ENCODE results near the gene CLTRN.

Gene CLTRN

DNA sequence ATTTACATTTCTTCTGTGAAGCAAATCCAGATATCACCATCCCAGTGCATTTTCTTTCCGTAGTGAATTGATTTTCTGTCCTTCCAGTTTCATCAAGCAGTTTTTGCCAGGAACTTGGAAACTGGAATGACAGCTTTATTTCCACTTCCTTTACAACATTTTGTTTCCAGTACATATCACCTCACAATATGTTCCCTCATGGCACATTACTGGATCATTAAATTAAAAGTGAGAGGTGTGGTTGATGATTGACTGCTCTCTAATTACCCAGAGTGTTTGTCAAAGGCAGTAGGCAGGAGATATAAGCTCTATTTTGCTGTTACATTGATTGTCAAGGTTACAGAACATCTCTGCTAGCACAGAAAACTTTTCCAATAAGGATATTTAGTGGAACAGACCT, 41.6 kb downstream of the CLTRN start:
- no peak for FAIRE-seq
- TF ChIP-seq POLR2A (IDR thresholded peaks at IDR 0.05; ENCODE audit: low read depth, low read length): no peak
- DNase-seq (ENCODE audit: insufficient read length, low spot score): no peak

GRCh38 chrX:15619053-15619755, 45.4 kb downstream of the CLTRN start:
- DNase-seq (ENCODE audit: insufficient read length, low spot score) (no peak), FAIRE-seq (no peak)
- TF ChIP-seq POLR2A (IDR thresholded peaks at IDR 0.05; ENCODE audit: low read depth, low read length): no peak

DNA sequence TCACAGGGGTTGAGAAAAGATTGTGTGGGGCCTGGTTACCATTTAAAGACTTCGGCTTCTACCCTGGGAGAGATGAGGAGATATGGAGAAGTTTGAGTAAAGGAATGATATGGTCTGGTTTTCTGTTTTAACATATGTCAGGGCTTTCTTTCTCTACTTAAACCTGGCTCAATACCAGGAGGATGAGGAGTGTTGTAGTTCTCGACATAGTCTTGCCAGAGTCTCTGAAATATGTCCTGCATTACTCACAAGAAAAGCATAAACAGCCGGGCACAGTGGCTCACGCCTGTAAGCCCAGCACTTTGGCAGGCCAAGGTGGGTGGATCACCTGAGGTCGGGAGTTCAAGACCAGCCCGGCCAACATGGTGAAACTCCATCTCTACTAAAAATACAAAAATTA, 47.5 kb downstream of the CLTRN start:
- no peak for DNase-seq (ENCODE audit: insufficient read length, low spot score)
- no peak for FAIRE-seq
- no peak for TF ChIP-seq POLR2A (IDR thresholded peaks at IDR 0.05; ENCODE audit: low read depth, low read length)

- no peak for FAIRE-seq
- DNase-seq (ENCODE audit: insufficient read length, low spot score): no peak
- no peak for TF ChIP-seq POLR2A (IDR thresholded peaks at IDR 0.05; ENCODE audit: low read depth, low read length)
Observed at GRCh38 chrX:15616531-15616930, 48.1 kb downstream of the CLTRN start.

- FAIRE-seq: no peak
- no peak for TF ChIP-seq POLR2A (IDR thresholded peaks at IDR 0.05; ENCODE audit: low read depth, low read length)
Observed at GRCh38 chrX:15607067-15607466, 57.5 kb downstream of the CLTRN start.

DNA sequence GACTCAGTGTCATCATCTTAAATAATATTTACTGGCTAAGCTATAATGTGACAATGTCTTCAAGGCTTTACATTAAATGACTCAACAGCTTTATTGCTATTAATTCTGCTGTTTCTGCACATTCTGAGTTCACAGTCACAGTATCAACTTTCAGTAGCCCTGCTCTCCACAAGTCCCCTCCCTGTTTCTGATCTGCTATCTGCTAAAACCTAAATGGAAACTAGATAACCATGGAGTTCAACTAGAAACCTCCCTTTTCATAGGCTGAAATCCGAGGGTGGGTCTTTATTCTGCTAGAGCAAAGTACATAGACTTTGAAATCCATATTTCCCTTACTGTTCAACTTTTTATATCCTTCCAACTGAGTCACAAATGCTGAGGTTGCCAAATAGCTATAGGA, 58.5 kb downstream of the CLTRN start:
- FAIRE-seq: no peak
- TF ChIP-seq POLR2A (IDR thresholded peaks at IDR 0.05; ENCODE audit: low read depth, low read length): no peak
- DNase-seq (ENCODE audit: insufficient read length, low spot score): no peak

More at GRCh38 chrX:15607067-15607466, 57.5 kb downstream of the CLTRN start:
- DNase-seq (ENCODE audit: insufficient read length, low spot score): no peak

GRCh38 chrX:15605226-15605625, 59.4 kb downstream of the CLTRN start:
- FAIRE-seq (no peak), DNase-seq (ENCODE audit: insufficient read length, low spot score) (no peak)
- TF ChIP-seq POLR2A (IDR thresholded peaks at IDR 0.05; ENCODE audit: low read depth, low read length): no peak

GRCh38 chrX:15602761-15603160, 61.8 kb downstream of the CLTRN start:
- no peak for FAIRE-seq
- no peak for DNase-seq (ENCODE audit: insufficient read length, low spot score)

GRCh38 chrX:15601932-15602331, 62.7 kb downstream of the CLTRN start:
- no peak for DNase-seq (ENCODE audit: insufficient read length, low spot score)

More at GRCh38 chrX:15602761-15603160, 61.8 kb downstream of the CLTRN start:
- no peak for TF ChIP-seq POLR2A (IDR thresholded peaks at IDR 0.05; ENCODE audit: low read depth, low read length)

DNA sequence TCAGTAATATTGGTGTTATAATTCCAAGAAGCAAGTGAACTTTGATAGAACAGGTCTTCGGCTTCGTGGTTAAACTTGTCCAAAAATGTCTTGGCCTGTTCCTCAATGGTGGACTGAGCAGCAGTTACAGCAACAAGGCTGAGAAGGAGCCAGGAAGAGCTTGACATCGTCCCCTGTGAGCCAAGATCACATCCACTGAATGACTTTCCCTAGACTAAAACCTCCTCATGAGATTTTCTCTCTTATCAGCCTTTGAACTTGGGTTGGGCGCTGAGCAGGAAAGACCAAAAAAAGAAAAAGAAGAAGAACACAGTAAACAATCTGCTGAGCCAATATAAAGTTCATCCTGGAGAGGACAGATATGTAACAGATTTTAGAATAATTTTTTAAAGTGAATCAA, 63.9 kb downstream of the CLTRN start, which contains the start of gene ACE2:
TSS of gene ACE2 (minus strand) at position 216 of the 400 bp plus-strand sequence. CDS start at position 167, 49 bp downstream.
- no peak for TF ChIP-seq POLR2A (IDR thresholded peaks at IDR 0.05; ENCODE audit: low read depth, low read length)
- DNase-seq (ENCODE audit: insufficient read length, low spot score) (no peak), FAIRE-seq (no peak)

More at GRCh38 chrX:15601932-15602331, 62.7 kb downstream of the CLTRN start:
- FAIRE-seq: no peak
- TF ChIP-seq POLR2A (IDR thresholded peaks at IDR 0.05; ENCODE audit: low read depth, low read length): no peak

GRCh38 chrX:15600049-15600448, 64.6 kb downstream of the CLTRN start:
- FAIRE-seq (no peak), DNase-seq (ENCODE audit: insufficient read length, low spot score) (no peak)
- TF ChIP-seq POLR2A (IDR thresholded peaks at IDR 0.05; ENCODE audit: low read depth, low read length): no peak

DNA sequence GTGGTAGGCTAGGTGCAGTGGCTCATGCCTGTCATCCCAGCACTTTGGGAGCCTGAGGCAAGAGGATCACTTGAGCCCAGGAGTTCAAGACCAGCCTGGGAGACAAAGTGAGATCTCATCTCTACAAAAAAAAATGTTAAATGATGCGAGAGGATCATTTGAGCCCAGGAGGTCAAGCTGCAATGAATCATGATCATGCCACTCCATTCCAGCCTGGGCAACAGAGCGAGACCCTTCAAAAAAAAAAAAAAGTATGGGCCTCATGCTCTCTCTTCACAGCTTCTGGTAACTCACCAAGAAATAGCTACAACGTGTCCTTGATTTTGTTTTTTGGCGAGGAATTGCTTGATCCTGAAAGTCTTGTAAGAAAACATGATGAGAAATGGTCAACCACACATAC, 65.1 kb downstream of the CLTRN start:
- FAIRE-seq (no peak), DNase-seq (ENCODE audit: insufficient read length, low spot score) (no peak)
- no peak for TF ChIP-seq POLR2A (IDR thresholded peaks at IDR 0.05; ENCODE audit: low read depth, low read length)

- DNase-seq (ENCODE audit: insufficient read length, low spot score): no peak
- no peak for FAIRE-seq
- TF ChIP-seq POLR2A (IDR thresholded peaks at IDR 0.05; ENCODE audit: low read depth, low read length): no peak
Observed at GRCh38 chrX:15598026-15598425, 66.6 kb downstream of the CLTRN start.

GRCh38 chrX:15594371-15594770, 70.2 kb downstream of the CLTRN start:
- FAIRE-seq (no peak), DNase-seq (ENCODE audit: insufficient read length, low spot score) (no peak)
- TF ChIP-seq POLR2A (IDR thresholded peaks at IDR 0.05; ENCODE audit: low read depth, low read length): no peak
